ENCODE results near the gene SMPD4. TPM values are rescaled to one million over a fixed set of nuclear protein-coding genes. Genes with fewer than 3 reads are reported as not detected.
"Not testable (repeated sequence)": the region's sequence is repeated elsewhere in the genome, so short reads cannot be mapped to it uniquely, and the experiment has no call there.

The SMPD4 gene
- total and polyA plus RNA-seq, 2 of the 8 experiments (the other 6 are each of a cell fraction or from before 2014, with no cell fraction given): 102 to 106 TPM

GRCh38 chr2:130174866-130175265, 6.5 kb downstream of the SMPD4 start:
- H4K5ac ChIP-seq (ENCODE audit: insufficient read length, low read depth, low read length); H3K23ac ChIP-seq (ENCODE audit: insufficient read length); H3K4me3 ChIP-seq (ENCODE audit: extremely low read depth in 1 of 4, insufficient read depth in 2 of 4, low read depth in 3 of 4, low read length in 4 of 4); H2BK5ac ChIP-seq (ENCODE audit: low read depth, low read length); H3K56ac ChIP-seq (replicated peaks; ENCODE audit: insufficient read length, low read depth, low read length); H4K8ac ChIP-seq (ENCODE audit: extremely low read depth, insufficient read depth, low read length); H3K9me3 ChIP-seq (ENCODE audit: insufficient read depth in 2 of 2, low read depth in 1 of 2, low read length in 1 of 2); H3K9ac ChIP-seq (replicated peaks in 1 of 4; ENCODE audit: extremely low read depth in 1 of 4, low read depth in 3 of 4, low read length in 3 of 4); H2BK12ac ChIP-seq (ENCODE audit: low read depth, low read length); H2AFZ ChIP-seq (ENCODE audit: low read length); H2BK120ac ChIP-seq (replicated peaks; ENCODE audit: low read depth, low read length); H3K27ac ChIP-seq (ENCODE audit: low read depth, low read length); H3K27me3 ChIP-seq (replicated peaks in 1 of 4; ENCODE audit: control insufficient read depth in 3 of 4, extremely low read depth in 1 of 4, insufficient read depth in 3 of 4, low read length in 3 of 4); H3K4me1 ChIP-seq (replicated peaks in 1 of 4; ENCODE audit: control insufficient read depth in 3 of 4, insufficient read depth in 4 of 4, low read length in 3 of 4); POLR2A ChIA-PET (ENCODE audit: partially characterized antibody); H3K18ac ChIP-seq (ENCODE audit: extremely low read depth, low read length); H3K4ac ChIP-seq (replicated peaks; ENCODE audit: insufficient read length, low read depth, low read length); H4K20me1 ChIP-seq (replicated peaks in 1 of 2; ENCODE audit: control insufficient read depth in 1 of 2, insufficient read depth in 2 of 2, low read length in 2 of 2); H2AK5ac ChIP-seq (ENCODE audit: low read depth, low read length); FAIRE-seq; CTCF ChIA-PET (ENCODE audit: partially characterized antibody); H3K23me2 ChIP-seq (ENCODE audit: low read depth, low read length); H4K91ac ChIP-seq (replicated peaks; ENCODE audit: insufficient read length, low read length); H3K79me1 ChIP-seq (ENCODE audit: low read depth, low read length); DNase-seq (ENCODE audit: low read depth in 1 of 2, low spot score in 2 of 2); H3K14ac ChIP-seq (ENCODE audit: insufficient read length); H2BK15ac ChIP-seq (ENCODE audit: low read length); H2BK20ac ChIP-seq (ENCODE audit: low read length); H3K4me2 ChIP-seq (ENCODE audit: insufficient read depth in 1 of 2, low read depth in 2 of 2, low read length in 2 of 2): not testable (repeated sequence)
- Histone ChIP-seq H3K79me2 (ENCODE audit: control insufficient read depth in 1 of 2, insufficient read depth in 2 of 2, low read length in 2 of 2) (peaks cover 4 to 43% of the 10 kb centered on the region in 2 experiments; a peak in 3 of 4 replicates), H3K36me3 (ENCODE audit: control insufficient read depth in 2 of 4, insufficient read depth in 4 of 4, low read length in 3 of 4) (peaks cover 5 to 36% (median 14%) of the 10 kb centered on the region in 4 experiments; a peak in 6 of 8 replicates)
- 86% methylated on average over 5 of the region's 5 CpGs; no CpG with 5 or more reads in 1 of the 2 experiments for WGBS, 2 experiments (ENCODE audit: extremely low coverage in 1 of 2, insufficient coverage in 1 of 2, insufficient read length in 1 of 2, insufficient replicate concordance in 2 of 2, low coverage in 1 of 2, low lambda C conversion rate in 2 of 2, missing lambda C conversion rate in 1 of 2)
